OCI-LY7 (cell line): Measurements from ENCODE around the gene VPS37C. TPM values are rescaled to one million over a fixed set of nuclear protein-coding genes. Genes with fewer than 3 reads are reported as not detected.

Experiments
- BruUV-seq: library from RNA; stranded (reverse); fragments of 400-500 nt; replicated peaks from 2 replicates; lab custom pipeline; 2021; lab: Mats Ljungman, UMichigan
- CTCF ChIA-PET: fragments of 300-600 bp; sonication (Branson Sonifier 250); formaldehyde crosslinking; loops from one replicate; lab custom pipeline; 2022; ENCODE audit warnings: antibody characterized with exemption; ENCODE audit not compliant: unreplicated experiment; lab: Charles Lee
- POLR2A ChIA-PET: fragments of 300-600 bp; sonication (Branson Sonifier 250); formaldehyde crosslinking; loops from one replicate; lab custom pipeline; 2022; ENCODE audit warnings: antibody characterized with exemption; lab: Charles Lee
- DNase-seq: peaks from one replicate; pipeline ENCODE4 v3.0.0-alpha.2; 2015; ENCODE audit warnings: low spot score
- H2AFZ ChIP-seq: fragments of 200-600 bp; sonication (generic), shearing (Covaris generic); 2 replicates; pipeline ENCODE4 v1.6.1; 2014; ENCODE audit warnings: mild to moderate bottlenecking, antibody characterized with exemption, low read length, moderate library complexity
- H3K27ac ChIP-seq: fragments of 200-600 bp; sonication (generic); 2 replicates; pipeline ENCODE4 v1.5.1; 2014; ENCODE audit warnings: mixed run types, low read depth, mild to moderate bottlenecking, moderate library complexity, low read length, inconsistent platforms; ENCODE audit not compliant: poor library complexity, severe bottlenecking
- H3K36me3 ChIP-seq: fragments of 200-600 bp; sonication (generic); 2 replicates; pipeline ENCODE4 v1.6.1; 2014; ENCODE audit warnings: mild to moderate bottlenecking, antibody characterized with exemption, low read length, moderate library complexity, mixed read lengths; ENCODE audit not compliant: insufficient read depth
- H3K4me1 ChIP-seq: fragments of 200-600 bp; sonication (generic); 2 replicates; pipeline ENCODE4 v1.5.1; 2014; ENCODE audit warnings: mild to moderate bottlenecking, low read length; ENCODE audit not compliant: insufficient read depth, poor library complexity, severe bottlenecking
- H3K4me2 ChIP-seq: fragments of 200-600 bp; sonication (generic); 2 replicates; pipeline ENCODE4 v1.6.1; 2014; ENCODE audit warnings: mild to moderate bottlenecking, low read length
- H3K4me3 ChIP-seq: fragments of 200-600 bp; sonication (generic); 2 replicates; pipeline ENCODE4 v1.5.1; 2014; ENCODE audit warnings: mild to moderate bottlenecking, low read depth, low read length; ENCODE audit not compliant: poor library complexity, severe bottlenecking
- H3K79me2 ChIP-seq: fragments of 200-600 bp; sonication (generic); 2 replicates; pipeline ENCODE4 v1.6.1; 2016; ENCODE audit warnings: low read depth, mild to moderate bottlenecking, low read length, moderate library complexity, mixed read lengths; ENCODE audit not compliant: insufficient read depth
- H3K9me2 ChIP-seq: fragments of 200-600 bp; sonication (generic); 2 replicates; pipeline ENCODE4 v1.6.1; 2016; ENCODE audit warnings: mild to moderate bottlenecking, low read length, mixed read lengths; ENCODE audit not compliant: insufficient read depth
- H3K9me3 ChIP-seq: fragments of 200-600 bp; sonication (generic); 2 replicates; pipeline ENCODE4 v1.6.1; 2014; ENCODE audit warnings: mild to moderate bottlenecking, mixed run types, low read length, mixed read lengths
- H4K20me1 ChIP-seq: fragments of 200-600 bp; sonication (generic); 2 replicates; pipeline ENCODE4 v1.6.1; 2014; ENCODE audit warnings: mild to moderate bottlenecking, antibody characterized with exemption, low read length, moderate library complexity, mixed read lengths; ENCODE audit not compliant: insufficient read depth
- CTCF ChIP-seq: fragments of 200-600 bp; sonication (generic); conservative IDR thresholded peaks from 2 replicates; pipeline ENCODE4 v1.5.1; 2014; ENCODE audit warnings: mild to moderate bottlenecking, antibody characterized with exemption, low read length, moderate library complexity, mixed read lengths
- EZH2phosphoT487 ChIP-seq: fragments of 200-600 bp; sonication (generic); IDR thresholded peaks from 2 replicates; pipeline ENCODE4 v1.6.1; 2018; ENCODE audit warnings: low read depth, borderline replicate concordance, mild to moderate bottlenecking, mixed run types, antibody characterized with exemption, low read length, moderate library complexity, mixed read lengths
- intact Hi-C: fragments of 100-400 bp; cut with micrococcal nuclease; formaldehyde crosslinking; loops from one replicate; pipeline ENCODE4 v1.10.0; 2022; ENCODE audit not compliant: unreplicated experiment
- total RNA-seq, 2 experiments: library from RNA; depleted of rRNA in 1 of 2; stranded (reverse); fragments of >200 nt in 1 of 2; shearing (Covaris generic) in 1 of 2; gene quantifications; 2 replicates each; pipeline ENCODE4 v1.2.3, GENCODE V29; 2014 to 2022

VPS37C gene
- total RNA-seq, 2 experiments from 2014 or later, result 10.3 to 12.8 TPM

GRCh38 chr11:61110255-61111049 lies 50.8 kb downstream of the VPS37C start:
- POLR2A ChIA-PET, result interaction anchor here (1.0 kb wide), 1 partner anchor 40 kb away, joined by 3 read pairs; no protein-coding TSS in a partner anchor
- H3K4me3 ChIP-seq, result no peak overlapping the region

GRCh38 chr11:61109671-61110070 lies 51.6 kb downstream of the VPS37C start:
- intact Hi-C loops, result no loop called here
- Histone ChIP-seq H3K27ac (no peak overlapping the region), H3K4me1 (peaks cover under 1% of the 10 kb centered on the region), H4K20me1 (no peaks in the 10 kb centered on the region), H3K4me2 (no peak overlapping the region), H3K9me2 (no peaks in the 10 kb centered on the region), H2AFZ (no peak overlapping the region), H3K4me3 (no peak overlapping the region), H3K79me2 (no peaks in the 10 kb centered on the region), H3K36me3 (no peaks in the 10 kb centered on the region), H3K9me3 (no peaks in the 10 kb centered on the region)
- ChIA-PET POLR2A (interaction anchor here (1.0 kb wide), 1 partner anchor 39 kb away, joined by 3 read pairs; no protein-coding TSS in a partner anchor), CTCF (no interaction called here)
- no TSS peak for BruUV-seq
- no peak for DNase-seq
- TF ChIP-seq EZH2phosphoT487 (no peak), CTCF (no peak)

More at GRCh38 chr11:61110255-61111049, 50.8 kb downstream of the VPS37C start:
- H3K4me1 ChIP-seq, result peaks cover 6% of the 10 kb centered on the region
- no peaks in the 10 kb centered on the region for H3K79me2 ChIP-seq
- intact Hi-C loops, result no loop called here
- CTCF ChIA-PET, result no interaction called here
- no peaks in the 10 kb centered on the region for H3K36me3 ChIP-seq
- no peaks in the 10 kb centered on the region for H3K9me3 ChIP-seq
- no peaks in the 10 kb centered on the region for H3K9me2 ChIP-seq
- no peak for DNase-seq
- H3K4me2 ChIP-seq, result no peak overlapping the region
- H2AFZ ChIP-seq, result no peak overlapping the region
- no peak for TF ChIP-seq EZH2phosphoT487
- TF ChIP-seq CTCF, result no peak
- no peak overlapping the region for H3K27ac ChIP-seq
- no TSS peak for BruUV-seq
- H4K20me1 ChIP-seq, result no peaks in the 10 kb centered on the region
